A673 (cell line): ENCODE measurements around the gene HMG20B. TPM values are rescaled to one million over a fixed set of nuclear protein-coding genes. Genes with fewer than 3 reads are reported as not detected.

ENCODE experiments used
- BruUV-seq: library from RNA; stranded (reverse); fragments of 400-500 nt; replicated peaks from 2 replicates; lab custom pipeline; 2021; lab: Mats Ljungman, UMichigan
- CTCF ChIA-PET: fragments of 300-600 bp; sonication (Branson Sonifier 250); formaldehyde crosslinking; loops from one replicate; lab custom pipeline; 2022; ENCODE audit warnings: antibody characterized with exemption; lab: Charles Lee
- POLR2A ChIA-PET: fragments of 300-600 bp; sonication (Branson Sonifier 250); formaldehyde crosslinking; loops from one replicate; lab custom pipeline; 2022; ENCODE audit warnings: antibody characterized with exemption; ENCODE audit not compliant: low non-redundant PET; lab: Charles Lee
- DNase-seq: peaks from one replicate; pipeline ENCODE4 v3.0.0-alpha.2; 2015; ENCODE audit warnings: low spot score
- H3K27ac ChIP-seq: fragments of 200-600 bp; sonication (generic); 2 replicates; pipeline ENCODE4 v1.5.1; 2016; ENCODE audit warnings: mixed run types, low read depth, mild to moderate bottlenecking, mixed read lengths, antibody characterized with exemption, low read length; ENCODE audit not compliant: poor library complexity, severe bottlenecking
- H3K27me3 ChIP-seq: fragments of 200-600 bp; sonication (generic); replicated peaks from 2 replicates; pipeline ENCODE4 v1.6.1; 2017; ENCODE audit warnings: mixed run types, low read depth, mild to moderate bottlenecking, mixed read lengths, antibody characterized with exemption, low read length; ENCODE audit not compliant: insufficient read depth, poor library complexity
- H3K36me3 ChIP-seq: fragments of 200-600 bp; sonication (generic); 2 replicates; pipeline ENCODE4 v1.6.1; 2016; ENCODE audit warnings: mixed run types, mild to moderate bottlenecking, mixed read lengths, antibody characterized with exemption, low read length; ENCODE audit not compliant: insufficient read depth, poor library complexity, severe bottlenecking
- H3K4me1 ChIP-seq: fragments of 200-600 bp; sonication (generic); 2 replicates; pipeline ENCODE4 v1.6.1; 2017; ENCODE audit warnings: mixed run types, mild to moderate bottlenecking, mixed read lengths, antibody characterized with exemption, low read length; ENCODE audit not compliant: insufficient read depth, poor library complexity, severe bottlenecking
- H3K4me3 ChIP-seq: fragments of 200-600 bp; sonication (generic); 2 replicates; pipeline ENCODE4 v1.5.1; 2016; ENCODE audit warnings: low read depth, mixed run types, mild to moderate bottlenecking, mixed read lengths, low read length; ENCODE audit not compliant: poor library complexity, severe bottlenecking
- H3K9me3 ChIP-seq: fragments of 200-600 bp; sonication (generic); 2 replicates; pipeline ENCODE4 v1.6.1; 2016; ENCODE audit warnings: mixed run types, low read depth, mild to moderate bottlenecking, mixed read lengths, antibody characterized with exemption, low read length; ENCODE audit not compliant: poor library complexity, severe bottlenecking
- CTCF ChIP-seq: fragments of 300-800, 200-600 bp; sonication (generic); conservative IDR thresholded peaks from 2 replicates; pipeline ENCODE4 v1.5.1; 2017; ENCODE audit warnings: low read depth, mild to moderate bottlenecking, antibody characterized with exemption, low read length, moderate library complexity, mixed read lengths
- EZH2 ChIP-seq: fragments of 200-600 bp; sonication (generic); IDR thresholded peaks from 2 replicates; pipeline ENCODE4 v1.6.1; 2017; ENCODE audit warnings: borderline replicate concordance, low read depth, mild to moderate bottlenecking, mixed read lengths, antibody characterized with exemption, low read length; ENCODE audit not compliant: poor library complexity, severe bottlenecking
- intact Hi-C: fragments of 100-400 bp; cut with micrococcal nuclease; formaldehyde crosslinking; loops from one replicate; pipeline ENCODE4 v1.10.0; 2022; ENCODE audit not compliant: unreplicated experiment
- total RNA-seq: library from RNA; stranded (reverse); gene quantifications from 2 replicates; pipeline ENCODE4 v1.2.3, GENCODE V29; 2021

The HMG20B gene
- total RNA-seq, 1 experiment from 2014 or later: 53.9 TPM

- peak overlapping the region; percentile 31 for H3K4me3 ChIP-seq
- ChIA-PET POLR2A (no interaction called here), CTCF (interaction anchor here (0.7 kb wide), 1 partner anchor 382 kb away, joined by 7 read pairs; no protein-coding TSS in a partner anchor)
- H3K4me1 ChIP-seq: peaks cover 11% of the 10 kb centered on the region
- no peaks in the 10 kb centered on the region for H3K9me3 ChIP-seq
- no peak for DNase-seq
- no peaks in the 10 kb centered on the region for H3K27me3 ChIP-seq
- H3K27ac ChIP-seq: no peak overlapping the region
- TF ChIP-seq CTCF (no peak), EZH2 (no peak)
- no TSS peak for BruUV-seq
- intact Hi-C loops: no loop called here
- no peaks in the 10 kb centered on the region for H3K36me3 ChIP-seq
These were observed 33.0 kb downstream of the HMG20B start for GRCh38 chr19:3605770-3606169.

DNA sequence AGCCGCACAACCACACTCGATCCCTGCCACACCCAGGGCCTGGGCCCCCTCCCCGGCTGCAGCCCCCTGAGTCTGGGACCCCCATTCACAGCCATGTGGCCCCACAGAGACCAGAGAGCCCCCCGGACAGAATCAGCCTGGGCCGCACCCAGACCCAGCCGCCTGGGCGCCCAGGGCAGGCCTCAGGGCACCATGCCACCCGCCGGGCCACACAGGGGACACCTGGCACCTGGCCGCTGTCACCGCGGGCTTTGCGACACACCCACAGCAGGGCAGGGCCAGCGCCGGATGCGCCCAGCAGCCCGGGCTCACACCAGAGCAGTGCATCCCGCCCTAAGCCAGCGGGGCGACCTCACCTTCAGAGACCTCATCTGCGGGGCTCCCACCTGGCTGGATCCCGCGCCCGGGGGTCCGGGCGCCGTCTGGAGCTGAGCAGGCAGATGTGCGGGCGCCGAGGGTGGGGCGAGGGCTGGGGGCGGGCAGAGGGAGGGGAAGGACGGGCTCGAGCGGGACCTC lies 33.5 kb downstream of the HMG20B start:
- TF ChIP-seq CTCF (no peak), EZH2 (no peak)
- Histone ChIP-seq H3K27ac (no peak overlapping the region), H3K4me3 (peak overlapping the region; percentile 31), H3K27me3 (no peaks in the 10 kb centered on the region), H3K9me3 (no peaks in the 10 kb centered on the region), H3K4me1 (peaks cover 11% of the 10 kb centered on the region), H3K36me3 (no peaks in the 10 kb centered on the region)
- ChIA-PET POLR2A (no interaction called here), CTCF (interaction anchor here (0.7 kb wide), 1 partner anchor 381 kb away, joined by 7 read pairs; no protein-coding TSS in a partner anchor)
- DNase-seq: no peak
- BruUV-seq: no TSS peak
- intact Hi-C loops: no loop called here

- ChIA-PET CTCF (interaction anchor here (0.7 kb wide), 1 partner anchor 381 kb away, joined by 7 read pairs; no protein-coding TSS in a partner anchor), POLR2A (no interaction called here)
- TF ChIP-seq EZH2: no peak
- no peak for TF ChIP-seq CTCF
- H3K27ac ChIP-seq: no peak within 1 kb of the TSS
- H3K27me3 ChIP-seq: no peaks in the 10 kb centered on the region
- no peaks in the 10 kb centered on the region for H3K9me3 ChIP-seq
- H3K4me3 ChIP-seq: peak within 1 kb of the TSS; percentile 31
- peaks cover 5% of the 10 kb centered on the region for H3K36me3 ChIP-seq
- BruUV-seq: no TSS peak
- intact Hi-C loops: no loop called here
- DNase-seq: peak; percentile 72
- H3K4me1 ChIP-seq: peaks cover 11% of the 10 kb centered on the region
These were observed 34.0 kb downstream of the HMG20B start, which contains the start of gene TBXA2R for GRCh38 chr19:3606690-3607289. TSS of gene TBXA2R (minus strand) at chr19:3606875. CDS start at chr19:3600634, 6,241 bp downstream.
